ENCODE measurements around the gene NDUFS4.
"Not testable (repeated sequence)": the region's sequence is repeated elsewhere in the genome, so short reads cannot be mapped to it uniquely, and the experiment has no call there.

The NDUFS4 gene

GRCh38 chr5:53678981-53679660 is 118.7 kb downstream of the NDUFS4 start:
- Histone ChIP-seq H3K27me3 (ENCODE audit: control insufficient read depth in 1 of 2, insufficient read depth in 2 of 2, low read length in 2 of 2) (no peaks in the 10 kb centered on the region), H3K4me1 (ENCODE audit: control insufficient read depth in 1 of 2, insufficient read depth in 2 of 2, low read length in 2 of 2) (no peaks in the 10 kb centered on the region), H3K36me3 (ENCODE audit: control insufficient read depth in 1 of 2, insufficient read depth in 2 of 2, low read length in 2 of 2) (peaks cover 2 to 4% of the 10 kb centered on the region in 2 donors), H3K27ac (ENCODE audit: low read depth, low read length) (no peak overlapping the region), H3K9ac (ENCODE audit: low read depth in 1 of 2, low read length in 2 of 2) (no peak overlapping the region), H3K9me3 (ENCODE audit: control insufficient read depth in 1 of 2, low read length in 2 of 2) (no peaks in the 10 kb centered on the region), H3K4me3 (ENCODE audit: low read depth in 1 of 2, low read length in 2 of 2) (no peak overlapping the region)

GRCh38 chr5:53681079-53681478 is 120.6 kb downstream of the NDUFS4 start:
- Histone ChIP-seq H3K4me1 (ENCODE audit: control insufficient read depth in 1 of 2, insufficient read depth in 2 of 2, low read length in 2 of 2) (no peaks in the 10 kb centered on the region), H3K27ac (ENCODE audit: low read depth, low read length) (no peak overlapping the region), H3K27me3 (ENCODE audit: control insufficient read depth in 1 of 2, insufficient read depth in 2 of 2, low read length in 2 of 2) (no peaks in the 10 kb centered on the region), H3K9ac (ENCODE audit: low read depth in 1 of 2, low read length in 2 of 2) (no peak overlapping the region), H3K4me3 (ENCODE audit: low read depth in 1 of 2, low read length in 2 of 2) (no peak overlapping the region), H3K36me3 (ENCODE audit: control insufficient read depth in 1 of 2, insufficient read depth in 2 of 2, low read length in 2 of 2) (peaks cover 2 to 4% of the 10 kb centered on the region in 2 donors), H3K9me3 (ENCODE audit: control insufficient read depth in 1 of 2, low read length in 2 of 2) (no peaks in the 10 kb centered on the region)

GRCh38 chr5:53691014-53691413 is 130.6 kb downstream of the NDUFS4 start:
- Histone ChIP-seq H3K9me3 (ENCODE audit: control insufficient read depth in 1 of 2, low read length in 2 of 2) (peaks cover 18 to 30% of the 10 kb centered on the region in 2 donors), H3K4me1 (ENCODE audit: control insufficient read depth in 1 of 2, insufficient read depth in 2 of 2, low read length in 2 of 2) (no peaks in the 10 kb centered on the region), H3K36me3 (ENCODE audit: control insufficient read depth in 1 of 2, insufficient read depth in 2 of 2, low read length in 2 of 2) (no peaks in the 10 kb centered on the region), H3K27me3 (ENCODE audit: control insufficient read depth in 1 of 2, insufficient read depth in 2 of 2, low read length in 2 of 2) (no peaks in the 10 kb centered on the region), H3K9ac (ENCODE audit: low read depth in 1 of 2, low read length in 2 of 2) (no peak overlapping the region), H3K27ac (ENCODE audit: low read depth, low read length) (no peak overlapping the region), H3K4me3 (ENCODE audit: low read depth in 1 of 2, low read length in 2 of 2) (no peak overlapping the region)

GRCh38 chr5:53694520-53695022 is 134.1 kb downstream of the NDUFS4 start:
- no peaks in the 10 kb centered on the region for H3K36me3 ChIP-seq (ENCODE audit: control insufficient read depth in 1 of 2, insufficient read depth in 2 of 2, low read length in 2 of 2)
- H3K9ac ChIP-seq (ENCODE audit: low read depth in 1 of 2, low read length in 2 of 2) = no peak overlapping the region
- H3K27me3 ChIP-seq (ENCODE audit: control insufficient read depth in 1 of 2, insufficient read depth in 2 of 2, low read length in 2 of 2) = no peaks in the 10 kb centered on the region
- peaks cover 18 to 26% of the 10 kb centered on the region in 2 donors for H3K9me3 ChIP-seq (ENCODE audit: control insufficient read depth in 1 of 2, low read length in 2 of 2)
- no peak overlapping the region for H3K4me3 ChIP-seq (ENCODE audit: low read depth in 1 of 2, low read length in 2 of 2)
- H3K27ac ChIP-seq (ENCODE audit: low read depth, low read length) = no peak overlapping the region
- H3K4me1 ChIP-seq (ENCODE audit: control insufficient read depth in 1 of 2, insufficient read depth in 2 of 2, low read length in 2 of 2) = no peaks in the 10 kb centered on the region

GRCh38 chr5:53710405-53710804 is 150.0 kb downstream of the NDUFS4 start:
- H3K4me3 ChIP-seq (ENCODE audit: low read depth in 1 of 2, low read length in 2 of 2); H3K27me3 ChIP-seq (ENCODE audit: control insufficient read depth in 1 of 2, insufficient read depth in 2 of 2, low read length in 2 of 2); H3K27ac ChIP-seq (ENCODE audit: low read depth, low read length); H3K9ac ChIP-seq (ENCODE audit: low read depth in 1 of 2, low read length in 2 of 2); H3K36me3 ChIP-seq (ENCODE audit: control insufficient read depth in 1 of 2, insufficient read depth in 2 of 2, low read length in 2 of 2); H3K4me1 ChIP-seq (ENCODE audit: control insufficient read depth in 1 of 2, insufficient read depth in 2 of 2, low read length in 2 of 2): not testable (repeated sequence)
- peaks cover 7 to 11% of the 10 kb centered on the region in 2 donors for H3K9me3 ChIP-seq (ENCODE audit: control insufficient read depth in 1 of 2, low read length in 2 of 2)

GRCh38 chr5:53712327-53712726 is 151.9 kb downstream of the NDUFS4 start:
- no peak overlapping the region for H3K27ac ChIP-seq (ENCODE audit: low read depth, low read length)
- H3K4me3 ChIP-seq (ENCODE audit: low read depth in 1 of 2, low read length in 2 of 2) = no peak overlapping the region
- H3K27me3 ChIP-seq (ENCODE audit: control insufficient read depth in 1 of 2, insufficient read depth in 2 of 2, low read length in 2 of 2) = no peaks in the 10 kb centered on the region
- H3K36me3 ChIP-seq (ENCODE audit: control insufficient read depth in 1 of 2, insufficient read depth in 2 of 2, low read length in 2 of 2) = no peaks in the 10 kb centered on the region
- peaks cover 7 to 11% of the 10 kb centered on the region in 2 donors for H3K9me3 ChIP-seq (ENCODE audit: control insufficient read depth in 1 of 2, low read length in 2 of 2)
- H3K4me1 ChIP-seq (ENCODE audit: control insufficient read depth in 1 of 2, insufficient read depth in 2 of 2, low read length in 2 of 2) = no peaks in the 10 kb centered on the region
- no peak overlapping the region for H3K9ac ChIP-seq (ENCODE audit: low read depth in 1 of 2, low read length in 2 of 2)

- no peaks in the 10 kb centered on the region for H3K4me1 ChIP-seq (ENCODE audit: control insufficient read depth in 1 of 2, insufficient read depth in 2 of 2, low read length in 2 of 2)
- no peak overlapping the region for H3K27ac ChIP-seq (ENCODE audit: low read depth, low read length)
- H3K9me3 ChIP-seq (ENCODE audit: control insufficient read depth in 1 of 2, low read length in 2 of 2) = peaks cover 9 to 11% of the 10 kb centered on the region in 2 donors
- no peaks in the 10 kb centered on the region for H3K27me3 ChIP-seq (ENCODE audit: control insufficient read depth in 1 of 2, insufficient read depth in 2 of 2, low read length in 2 of 2)
- H3K36me3 ChIP-seq (ENCODE audit: control insufficient read depth in 1 of 2, insufficient read depth in 2 of 2, low read length in 2 of 2) = no peaks in the 10 kb centered on the region
- H3K4me3 ChIP-seq (ENCODE audit: low read depth in 1 of 2, low read length in 2 of 2) = no peak overlapping the region
- no peak overlapping the region for H3K9ac ChIP-seq (ENCODE audit: low read depth in 1 of 2, low read length in 2 of 2)
Observed at GRCh38 chr5:53713978-53714666, 153.7 kb downstream of the NDUFS4 start.

GRCh38 chr5:53714667-53715010 is 154.2 kb downstream of the NDUFS4 start:
- Histone ChIP-seq H3K27me3 (ENCODE audit: control insufficient read depth in 1 of 2, insufficient read depth in 2 of 2, low read length in 2 of 2) (no peaks in the 10 kb centered on the region), H3K27ac (ENCODE audit: low read depth, low read length) (no peak overlapping the region), H3K4me1 (ENCODE audit: control insufficient read depth in 1 of 2, insufficient read depth in 2 of 2, low read length in 2 of 2) (no peaks in the 10 kb centered on the region), H3K36me3 (ENCODE audit: control insufficient read depth in 1 of 2, insufficient read depth in 2 of 2, low read length in 2 of 2) (no peaks in the 10 kb centered on the region), H3K9ac (ENCODE audit: low read depth in 1 of 2, low read length in 2 of 2) (no peak overlapping the region), H3K4me3 (ENCODE audit: low read depth in 1 of 2, low read length in 2 of 2) (no peak overlapping the region), H3K9me3 (ENCODE audit: control insufficient read depth in 1 of 2, low read length in 2 of 2) (peaks cover 9 to 11% of the 10 kb centered on the region in 2 donors)

- H3K27me3 ChIP-seq (ENCODE audit: control insufficient read depth in 1 of 2, insufficient read depth in 2 of 2, low read length in 2 of 2) = no peaks in the 10 kb centered on the region
- H3K9me3 ChIP-seq (ENCODE audit: control insufficient read depth in 1 of 2, low read length in 2 of 2) = no peaks in the 10 kb centered on the region
- no peaks in the 10 kb centered on the region for H3K36me3 ChIP-seq (ENCODE audit: control insufficient read depth in 1 of 2, insufficient read depth in 2 of 2, low read length in 2 of 2)
- H3K9ac ChIP-seq (ENCODE audit: low read depth in 1 of 2, low read length in 2 of 2) = no peak overlapping the region
- no peaks in the 10 kb centered on the region for H3K4me1 ChIP-seq (ENCODE audit: control insufficient read depth in 1 of 2, insufficient read depth in 2 of 2, low read length in 2 of 2)
- H3K27ac ChIP-seq (ENCODE audit: low read depth, low read length) = no peak overlapping the region
- no peak overlapping the region for H3K4me3 ChIP-seq (ENCODE audit: low read depth in 1 of 2, low read length in 2 of 2)
Observed at GRCh38 chr5:53726121-53726520, 165.7 kb downstream of the NDUFS4 start.

GRCh38 chr5:53730943-53731342 is 170.5 kb downstream of the NDUFS4 start:
- H3K27ac ChIP-seq (ENCODE audit: low read depth, low read length) = no peak overlapping the region
- no peaks in the 10 kb centered on the region for H3K9me3 ChIP-seq (ENCODE audit: control insufficient read depth in 1 of 2, low read length in 2 of 2)
- no peaks in the 10 kb centered on the region for H3K27me3 ChIP-seq (ENCODE audit: control insufficient read depth in 1 of 2, insufficient read depth in 2 of 2, low read length in 2 of 2)
- H3K36me3 ChIP-seq (ENCODE audit: control insufficient read depth in 1 of 2, insufficient read depth in 2 of 2, low read length in 2 of 2) = no peaks in the 10 kb centered on the region
- H3K9ac ChIP-seq (ENCODE audit: low read depth in 1 of 2, low read length in 2 of 2) = no peak overlapping the region
- H3K4me3 ChIP-seq (ENCODE audit: low read depth in 1 of 2, low read length in 2 of 2) = no peak overlapping the region
- no peaks in the 10 kb centered on the region for H3K4me1 ChIP-seq (ENCODE audit: control insufficient read depth in 1 of 2, insufficient read depth in 2 of 2, low read length in 2 of 2)

All from duodenal mucosa (tissue), 2 donors.